ENCODE measurements around the gene RSF1.
"Not testable (repeated sequence)": the region's sequence is repeated elsewhere in the genome, so short reads cannot be mapped to it uniquely, and the experiment has no call there.

DNA sequence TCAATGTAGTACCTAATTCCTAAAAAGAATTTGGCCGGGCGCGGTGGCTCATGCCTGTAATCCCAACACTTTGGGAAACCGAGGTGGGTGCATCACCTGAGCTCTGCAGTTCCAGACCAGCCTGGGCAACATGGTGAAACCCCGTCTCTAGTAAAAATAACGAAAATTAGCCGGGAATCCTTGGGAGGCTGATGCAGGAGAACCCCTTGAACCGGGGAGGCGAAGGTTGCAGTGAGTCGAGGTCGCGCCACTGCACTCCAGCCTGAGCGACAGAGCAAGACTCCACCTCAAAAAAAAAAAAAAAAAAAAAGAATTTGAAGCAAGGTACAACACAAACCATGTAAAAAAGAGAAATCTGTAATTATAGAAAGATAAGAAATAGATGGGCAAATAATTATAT lies 1.6 kb upstream of the RSF1 start:
- TF ChIP-seq, protein P1, sequence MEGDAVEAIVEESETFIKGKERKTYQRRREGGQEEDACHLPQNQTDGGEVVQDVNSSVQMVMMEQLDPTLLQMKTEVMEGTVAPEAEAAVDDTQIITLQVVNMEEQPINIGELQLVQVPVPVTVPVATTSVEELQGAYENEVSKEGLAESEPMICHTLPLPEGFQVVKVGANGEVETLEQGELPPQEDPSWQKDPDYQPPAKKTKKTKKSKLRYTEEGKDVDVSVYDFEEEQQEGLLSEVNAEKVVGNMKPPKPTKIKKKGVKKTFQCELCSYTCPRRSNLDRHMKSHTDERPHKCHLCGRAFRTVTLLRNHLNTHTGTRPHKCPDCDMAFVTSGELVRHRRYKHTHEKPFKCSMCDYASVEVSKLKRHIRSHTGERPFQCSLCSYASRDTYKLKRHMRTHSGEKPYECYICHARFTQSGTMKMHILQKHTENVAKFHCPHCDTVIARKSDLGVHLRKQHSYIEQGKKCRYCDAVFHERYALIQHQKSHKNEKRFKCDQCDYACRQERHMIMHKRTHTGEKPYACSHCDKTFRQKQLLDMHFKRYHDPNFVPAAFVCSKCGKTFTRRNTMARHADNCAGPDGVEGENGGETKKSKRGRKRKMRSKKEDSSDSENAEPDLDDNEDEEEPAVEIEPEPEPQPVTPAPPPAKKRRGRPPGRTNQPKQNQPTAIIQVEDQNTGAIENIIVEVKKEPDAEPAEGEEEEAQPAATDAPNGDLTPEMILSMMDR (IDR thresholded peaks at IDR 0.05) = not testable (repeated sequence)
- TF ChIP-seq POLR2A, EP300 (IDR thresholded peaks at IDR 0.05): not testable (repeated sequence)
